GM19023 (cell line): ENCODE results near the gene SRGAP3.

Source experiments
- ATAC-seq: cut with Tn5 transposase; IDR thresholded peaks from one replicate; pipeline ENCODE4 v1.9.1; 2021; ENCODE audit warnings: mild to moderate bottlenecking, moderate library complexity; ENCODE audit not compliant: unreplicated experiment

SRGAP3 gene

GRCh38 chr3:9121366-9122001 is 128.0 kb downstream of the SRGAP3 start:
- ATAC-seq, result no peak

GRCh38 chr3:9119331-9119730 is 130.1 kb downstream of the SRGAP3 start:
- ATAC-seq, result no peak

DNA sequence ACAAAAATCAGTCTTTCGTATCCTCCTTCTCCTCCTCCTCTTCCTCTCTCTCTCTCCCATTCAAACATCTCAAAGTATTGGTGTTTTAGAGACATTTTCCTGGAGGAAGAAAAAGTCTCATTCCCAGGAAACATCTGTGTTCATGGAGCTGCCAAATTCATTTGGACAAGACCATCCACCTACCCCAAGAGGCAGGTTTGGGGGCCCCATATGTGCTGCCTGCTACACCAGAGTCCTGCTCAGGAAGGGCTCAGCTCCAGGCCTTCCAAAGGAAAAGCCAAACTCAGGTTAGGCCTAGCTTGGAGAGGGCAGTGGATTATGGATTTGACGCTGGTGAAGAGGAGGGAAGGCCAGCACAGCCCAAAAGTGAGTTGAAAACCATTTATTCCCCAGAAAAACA is 131.2 kb downstream of the SRGAP3 start:
- no peak for ATAC-seq

- no peak for ATAC-seq
Measured at GRCh38 chr3:9117220-9117619, 132.2 kb downstream of the SRGAP3 start.

GRCh38 chr3:9116336-9116735 is 133.1 kb downstream of the SRGAP3 start:
- ATAC-seq, result no peak

- no peak for ATAC-seq
Measured at GRCh38 chr3:9115336-9115735, 134.1 kb downstream of the SRGAP3 start.

DNA sequence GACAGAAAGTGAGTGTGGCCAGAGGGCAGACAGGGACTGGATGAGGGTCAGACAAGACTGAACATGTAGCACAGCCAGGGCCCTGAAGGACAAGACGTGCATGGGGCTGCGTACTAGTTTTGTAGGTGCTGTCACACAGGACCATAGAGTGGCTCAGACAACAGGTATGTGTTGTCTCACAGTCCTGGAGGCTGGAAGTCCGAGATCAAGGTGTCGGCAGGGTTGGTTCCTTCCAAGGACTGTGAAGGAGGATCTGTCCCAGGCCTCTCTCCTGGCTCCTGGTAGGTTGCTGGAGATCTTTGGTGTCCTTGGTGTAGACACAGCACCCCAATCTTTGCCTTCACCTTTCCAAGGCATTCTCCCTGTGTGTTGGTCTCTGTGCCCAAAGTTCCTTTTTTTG is 136.4 kb downstream of the SRGAP3 start:
- ATAC-seq, result no peak

DNA sequence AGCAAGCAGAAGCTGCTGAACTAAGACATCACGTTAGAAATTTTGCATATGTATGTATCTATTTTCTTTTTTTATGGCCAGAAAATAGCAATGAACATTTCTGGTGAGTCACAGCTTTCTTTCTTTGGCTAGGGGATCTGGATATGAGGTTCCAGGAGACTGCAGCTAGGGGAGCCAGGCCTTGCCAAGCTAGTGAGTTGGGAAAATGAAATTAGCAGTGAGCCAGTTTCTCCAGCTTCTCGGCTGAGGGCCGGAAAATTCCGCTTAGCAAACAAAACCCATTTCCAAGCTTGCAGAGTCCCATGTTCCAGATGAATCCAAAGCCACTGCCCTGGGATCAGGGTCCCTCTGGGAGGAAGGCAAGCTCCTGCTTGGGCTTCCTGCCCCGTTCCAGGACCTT is 137.6 kb downstream of the SRGAP3 start:
- ATAC-seq, result no peak

GRCh38 chr3:9111417-9111816 is 138.0 kb downstream of the SRGAP3 start:
- ATAC-seq, result no peak

DNA sequence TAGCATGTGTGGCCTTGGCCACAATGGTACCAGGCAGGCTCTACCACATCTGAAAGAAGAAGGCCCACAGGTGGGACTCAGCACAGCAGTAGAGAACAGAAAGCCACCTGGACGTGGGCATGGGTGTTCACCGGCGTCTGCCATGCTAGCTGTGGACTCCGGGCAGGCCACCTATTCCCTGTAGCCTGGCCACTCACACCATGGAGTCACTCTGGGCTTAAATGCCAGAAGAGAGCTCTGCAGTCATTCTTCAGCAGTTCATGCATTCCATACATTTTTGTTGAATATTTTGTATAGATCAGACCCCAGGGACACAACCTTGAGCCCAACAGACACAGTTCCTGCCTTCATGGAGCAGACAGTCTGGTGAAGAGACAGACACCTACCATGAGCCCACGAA is 138.6 kb downstream of the SRGAP3 start:
- no peak for ATAC-seq

- no peak for ATAC-seq
Measured at GRCh38 chr3:9110316-9110715, 139.1 kb downstream of the SRGAP3 start.

DNA sequence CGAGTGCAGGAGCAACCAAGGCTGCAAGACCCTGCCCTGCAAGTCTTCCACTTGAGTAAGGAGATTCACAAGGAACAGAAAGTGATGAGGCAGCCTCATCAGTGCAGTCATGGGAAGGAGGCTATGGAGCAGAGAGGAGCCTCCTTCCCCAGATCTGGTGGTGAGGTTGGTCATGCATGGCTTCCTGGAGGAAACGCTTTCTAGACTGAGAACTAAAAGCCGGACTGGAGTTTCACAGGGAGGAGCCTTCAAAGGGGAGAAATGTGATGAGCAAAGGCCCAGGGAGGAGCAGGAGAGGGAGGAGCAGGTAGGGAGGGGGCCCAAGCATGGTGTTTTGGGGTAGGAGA is 139.9 kb downstream of the SRGAP3 start:
- no peak for ATAC-seq

- no peak for ATAC-seq
Measured at GRCh38 chr3:9108876-9109567, 140.4 kb downstream of the SRGAP3 start.

DNA sequence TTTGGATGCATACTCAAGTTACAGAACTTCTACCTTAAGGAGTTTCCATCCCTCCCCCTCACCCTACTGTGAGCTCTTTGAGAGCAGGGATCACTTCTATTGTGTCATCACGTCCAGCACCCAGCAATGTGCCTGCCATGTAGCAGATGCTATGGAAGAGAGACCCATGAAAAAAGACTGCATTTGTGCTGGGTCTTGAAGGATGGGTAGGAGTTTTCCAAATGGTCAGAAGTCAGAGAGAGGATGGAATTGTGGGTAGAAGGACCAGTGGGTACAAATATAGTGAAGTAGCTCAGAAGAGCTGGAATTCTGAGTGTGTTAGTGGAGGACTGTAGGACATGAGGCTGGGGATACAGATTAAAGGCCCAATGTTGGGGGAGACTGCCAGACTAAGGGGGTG is 141.7 kb downstream of the SRGAP3 start:
- ATAC-seq, result no peak

- no peak for ATAC-seq
Measured at GRCh38 chr3:9105421-9105820, 144.0 kb downstream of the SRGAP3 start.

- no peak for ATAC-seq
Measured at GRCh38 chr3:9104121-9104520, 145.3 kb downstream of the SRGAP3 start.

- no peak for ATAC-seq
Measured at GRCh38 chr3:9102240-9102981, 147.0 kb downstream of the SRGAP3 start.

DNA sequence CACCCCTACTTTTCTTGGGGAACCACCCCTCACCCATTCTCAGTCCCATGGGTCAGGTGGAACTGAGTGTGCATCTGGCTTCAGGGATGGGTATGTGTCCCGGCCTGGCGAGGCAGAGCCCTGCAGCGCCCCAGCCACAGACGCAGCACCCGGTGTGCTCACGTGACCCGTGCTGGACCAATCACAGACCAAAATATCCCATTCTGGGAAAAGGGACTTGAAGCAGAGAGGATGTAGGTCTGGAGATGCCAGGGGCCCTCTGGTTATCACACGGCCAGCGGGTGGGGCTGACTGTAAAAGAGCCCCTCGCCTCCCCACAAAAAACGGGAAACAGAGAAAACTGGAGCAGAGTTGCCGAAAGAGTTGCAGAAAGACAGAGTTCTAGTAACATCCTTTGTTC is 148.2 kb downstream of the SRGAP3 start:
- no peak for ATAC-seq

- peak; percentile 70 for ATAC-seq
Measured at GRCh38 chr3:9100513-9100894, 148.9 kb downstream of the SRGAP3 start.

GRCh38 chr3:9099702-9100512 is 149.5 kb downstream of the SRGAP3 start:
- ATAC-seq, result no peak
